Measurements from ENCODE around the gene ATF7IP.

ATF7IP gene

GRCh38 chr12:14417715-14418114, 52.2 kb downstream of the ATF7IP start:
- TF ChIP-seq POLR2AphosphoS5 (IDR thresholded peaks at IDR 0.05; ENCODE audit: low read depth, low read length) (no peak), TAF1 (IDR thresholded peaks at IDR 0.05; ENCODE audit: borderline replicate concordance, insufficient read depth, low read length) (no peak), FOXP2 (optimal IDR thresholded peaks at IDR 0.05; ENCODE audit: borderline replicate concordance, extremely low read depth, extremely low read length, insufficient read depth) (no peak), REST (IDR thresholded peaks at IDR 0.05; ENCODE audit: insufficient read depth in 1 of 2, low read depth in 2 of 2, low read length in 2 of 2) (no peak)

DNA sequence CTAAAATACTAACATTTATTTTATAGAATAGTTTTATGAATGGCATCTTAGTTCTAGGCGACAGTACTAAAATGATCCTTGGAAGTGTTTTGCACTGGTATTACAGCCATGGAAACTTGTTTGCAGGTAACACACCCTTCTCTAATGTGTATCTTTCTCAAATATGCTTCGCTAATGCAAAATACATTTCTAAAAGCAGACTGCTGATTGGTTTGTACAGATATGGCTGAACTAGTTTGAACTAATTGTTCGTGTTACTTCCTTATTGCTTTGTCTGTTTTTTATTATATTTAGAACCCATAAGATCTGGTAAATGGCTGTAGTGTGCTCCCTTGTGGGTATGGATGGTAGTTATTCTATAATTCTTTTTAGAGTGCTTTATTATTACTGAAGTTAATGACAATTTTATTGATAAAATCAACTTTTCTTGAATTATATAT, 53.0 kb downstream of the ATF7IP start:
- TF ChIP-seq SIN3A (IDR thresholded peaks at IDR 0.05; ENCODE audit: borderline replicate concordance, insufficient read depth, low read length) (no peak), POLR2AphosphoS5 (IDR thresholded peaks at IDR 0.05; ENCODE audit: low read depth, low read length) (no peak)

DNA sequence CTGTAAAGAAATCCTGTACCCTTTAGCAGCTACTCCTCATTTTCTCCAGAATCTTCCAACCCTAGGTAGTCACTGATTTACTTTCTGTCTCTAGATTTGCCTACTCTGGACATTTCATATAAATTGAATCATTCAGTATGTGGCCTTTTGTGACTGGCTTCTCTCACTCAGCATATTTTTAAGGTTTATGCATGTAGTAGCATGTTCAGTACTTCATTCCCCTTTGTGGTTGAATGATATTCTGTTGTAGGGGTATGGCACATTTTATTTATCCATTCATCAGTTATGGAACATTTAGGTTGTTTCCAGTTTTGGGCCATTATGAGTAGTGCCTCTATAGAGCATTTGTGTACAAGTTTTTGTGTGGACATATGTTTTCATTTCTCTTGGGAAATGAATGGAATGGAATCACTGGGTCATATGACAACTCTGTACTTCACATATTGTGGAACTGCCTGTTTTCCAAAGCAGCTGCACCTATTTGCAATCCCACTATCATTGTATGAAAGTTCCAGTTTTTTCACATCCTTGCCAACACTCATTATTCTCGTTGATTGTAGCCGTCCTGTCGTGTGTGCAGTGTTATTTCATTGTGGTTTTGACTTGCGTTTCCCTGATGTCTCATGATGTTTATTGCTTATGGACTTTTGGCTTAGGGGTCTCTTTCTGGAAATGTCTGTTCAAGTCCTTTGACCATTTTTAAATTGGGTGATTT, 57.2 kb downstream of the ATF7IP start:
- TF ChIP-seq FOXP2 (optimal IDR thresholded peaks at IDR 0.05; ENCODE audit: borderline replicate concordance, extremely low read depth, extremely low read length, insufficient read depth) (no peak), POLR2AphosphoS5 (IDR thresholded peaks at IDR 0.05; ENCODE audit: low read depth, low read length) (no peak), SIN3A (IDR thresholded peaks at IDR 0.05; ENCODE audit: borderline replicate concordance, insufficient read depth, low read length) (no peak), REST (IDR thresholded peaks at IDR 0.05; ENCODE audit: insufficient read depth in 1 of 2, low read depth in 2 of 2, low read length in 2 of 2) (no peak), TAF1 (IDR thresholded peaks at IDR 0.05; ENCODE audit: borderline replicate concordance, insufficient read depth, low read length) (no peak)

DNA sequence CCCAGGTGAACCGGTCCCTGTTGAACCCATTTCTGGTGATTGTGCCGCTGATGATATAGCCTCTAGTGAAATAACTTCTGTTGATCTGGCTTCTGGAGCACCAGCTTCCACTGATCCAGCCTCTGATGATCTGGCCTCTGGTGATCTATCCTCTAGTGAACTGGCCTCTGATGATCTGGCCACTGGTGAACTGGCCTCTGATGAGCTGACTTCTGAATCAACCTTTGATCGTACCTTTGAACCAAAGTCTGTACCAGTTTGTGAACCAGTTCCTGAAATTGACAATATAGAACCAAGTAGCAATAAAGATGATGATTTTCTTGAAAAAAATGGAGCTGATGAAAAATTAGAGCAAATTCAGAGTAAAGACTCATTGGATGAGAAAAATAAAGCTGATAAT, 59.1 kb downstream of the ATF7IP start:
- no peak for TF ChIP-seq FOXP2 (optimal IDR thresholded peaks at IDR 0.05; ENCODE audit: borderline replicate concordance, extremely low read depth, extremely low read length, insufficient read depth)
- TF ChIP-seq REST (IDR thresholded peaks at IDR 0.05; ENCODE audit: insufficient read depth in 1 of 2, low read depth in 2 of 2, low read length in 2 of 2), result no peak
- no peak for TF ChIP-seq SIN3A (IDR thresholded peaks at IDR 0.05; ENCODE audit: borderline replicate concordance, insufficient read depth, low read length)
- TF ChIP-seq TAF1 (IDR thresholded peaks at IDR 0.05; ENCODE audit: borderline replicate concordance, insufficient read depth, low read length), result no peak
- no peak for TF ChIP-seq POLR2AphosphoS5 (IDR thresholded peaks at IDR 0.05; ENCODE audit: low read depth, low read length)

DNA sequence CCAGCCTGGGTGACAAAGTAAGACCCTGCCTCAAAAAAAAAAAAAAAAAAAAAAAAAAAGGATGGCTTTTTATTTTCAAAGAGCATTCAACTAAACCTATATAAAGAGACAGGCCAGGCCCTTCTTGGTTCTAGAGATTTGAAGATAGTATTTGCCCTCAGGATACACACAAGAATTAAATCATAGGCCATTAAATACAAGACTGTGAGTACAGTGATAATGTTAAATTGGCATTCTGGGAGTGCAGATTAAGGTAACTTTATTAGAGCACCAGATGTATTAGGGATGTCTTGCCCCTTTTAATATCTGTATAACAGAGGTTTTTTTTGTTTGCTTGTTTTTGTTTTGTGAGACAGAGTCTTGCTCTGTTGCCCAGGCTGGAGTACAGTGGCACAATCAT, 61.3 kb downstream of the ATF7IP start:
- TF ChIP-seq POLR2AphosphoS5 (IDR thresholded peaks at IDR 0.05; ENCODE audit: low read depth, low read length) (no peak), SIN3A (IDR thresholded peaks at IDR 0.05; ENCODE audit: borderline replicate concordance, insufficient read depth, low read length) (no peak), FOXP2 (optimal IDR thresholded peaks at IDR 0.05; ENCODE audit: borderline replicate concordance, extremely low read depth, extremely low read length, insufficient read depth) (no peak), REST (IDR thresholded peaks at IDR 0.05; ENCODE audit: insufficient read depth in 1 of 2, low read depth in 2 of 2, low read length in 2 of 2) (no peak), TAF1 (IDR thresholded peaks at IDR 0.05; ENCODE audit: borderline replicate concordance, insufficient read depth, low read length) (no peak)
